ENCODE measurements around the gene CAPN3. TPM values are rescaled to one million over a fixed set of nuclear protein-coding genes. Genes with fewer than 3 reads are reported as not detected.

CAPN3 gene
- total RNA-seq, 1 donor from 2014 or later: 1.8 TPM

DNA sequence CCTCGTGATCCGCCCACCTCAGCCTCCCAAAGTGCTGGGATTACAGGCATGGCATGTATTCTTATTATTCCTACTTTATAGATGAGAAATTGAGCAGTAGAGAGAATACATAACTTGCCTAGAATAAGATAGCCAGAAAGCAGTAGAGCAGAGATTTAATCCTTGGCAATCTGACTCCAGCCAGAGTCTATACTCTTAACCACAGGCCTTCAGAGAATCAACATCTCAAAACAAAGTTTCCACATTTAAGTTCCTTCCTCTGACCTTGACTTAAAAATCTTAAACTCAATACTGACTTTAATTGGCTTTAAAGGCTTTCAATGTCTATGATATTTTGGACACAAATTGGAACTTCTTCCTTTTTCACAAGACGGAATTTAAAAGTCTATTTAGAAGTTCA is 94.5 kb downstream of the CAPN3 start:
- no peak for DNase-seq (ENCODE audit: low spot score)
- Mint-ChIP-seq H3K27ac (no peak overlapping the region), H3K4me3 (ENCODE audit: low read depth) (no peak overlapping the region), H3K27me3 (ENCODE audit: low read depth) (no peaks in the 10 kb centered on the region), H3K4me1 (ENCODE audit: low read depth) (peaks cover 2% of the 10 kb centered on the region), H3K9me3 (no peaks in the 10 kb centered on the region), H3K36me3 (ENCODE audit: low read depth) (peaks cover 35% of the 10 kb centered on the region)
- intact Hi-C loops (cut with micrococcal nuclease): no loop called here

DNA sequence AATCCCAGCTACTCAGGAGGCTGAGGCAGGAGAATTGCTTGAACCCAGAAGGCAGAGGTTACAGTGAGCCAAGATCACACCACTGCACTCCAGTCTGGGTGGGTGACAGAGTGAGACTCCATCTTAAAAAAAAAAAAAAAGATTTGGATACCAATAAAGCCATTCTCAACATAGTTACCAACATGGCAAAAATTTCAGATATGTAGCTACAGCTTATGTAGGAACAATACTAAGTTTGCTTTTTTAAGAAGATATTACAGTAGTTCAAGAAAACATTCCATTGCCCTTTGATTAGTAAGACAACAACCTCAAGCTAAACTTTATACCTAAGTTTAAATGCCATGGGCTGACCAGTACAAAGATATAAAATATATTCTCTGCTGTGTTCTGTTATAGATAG is 97.2 kb downstream of the CAPN3 start:
- H3K27ac Mint-ChIP-seq: no peak overlapping the region
- DNase-seq (ENCODE audit: low spot score): no peak
- H3K4me1 Mint-ChIP-seq (ENCODE audit: low read depth): peaks cover 5% of the 10 kb centered on the region
- H3K4me3 Mint-ChIP-seq (ENCODE audit: low read depth): no peak overlapping the region
- H3K36me3 Mint-ChIP-seq (ENCODE audit: low read depth): peaks cover 11% of the 10 kb centered on the region
- no peaks in the 10 kb centered on the region for H3K9me3 Mint-ChIP-seq
- no peaks in the 10 kb centered on the region for H3K27me3 Mint-ChIP-seq (ENCODE audit: low read depth)
- intact Hi-C loops (cut with micrococcal nuclease): no loop called here

DNA sequence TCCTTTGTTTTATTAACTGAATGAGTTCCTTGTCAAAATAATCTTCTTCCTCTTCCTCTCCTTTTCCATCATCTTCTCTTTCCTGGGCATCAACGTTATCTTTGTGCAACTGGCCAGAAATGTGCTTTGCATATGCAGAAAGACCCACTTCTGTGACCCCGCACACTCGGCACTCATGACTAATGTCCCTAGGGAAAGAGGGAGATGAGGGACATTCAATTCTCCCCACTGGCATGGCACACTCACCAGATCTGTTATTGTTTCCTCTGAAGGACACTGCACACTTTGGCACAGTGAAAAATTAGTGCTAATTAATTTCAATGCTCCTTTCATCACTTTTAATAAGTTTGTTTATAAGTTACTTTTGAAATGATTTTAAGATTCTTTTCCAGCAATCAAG is 97.7 kb downstream of the CAPN3 start:
- no peaks in the 10 kb centered on the region for H3K9me3 Mint-ChIP-seq
- H3K4me1 Mint-ChIP-seq (ENCODE audit: low read depth): peaks cover 5% of the 10 kb centered on the region
- H3K36me3 Mint-ChIP-seq (ENCODE audit: low read depth): peaks cover 8% of the 10 kb centered on the region
- intact Hi-C loops (cut with micrococcal nuclease): no loop called here
- no peaks in the 10 kb centered on the region for H3K27me3 Mint-ChIP-seq (ENCODE audit: low read depth)
- DNase-seq (ENCODE audit: low spot score): no peak
- H3K27ac Mint-ChIP-seq: peak overlapping the region; percentile 11
- no peak overlapping the region for H3K4me3 Mint-ChIP-seq (ENCODE audit: low read depth)

DNA sequence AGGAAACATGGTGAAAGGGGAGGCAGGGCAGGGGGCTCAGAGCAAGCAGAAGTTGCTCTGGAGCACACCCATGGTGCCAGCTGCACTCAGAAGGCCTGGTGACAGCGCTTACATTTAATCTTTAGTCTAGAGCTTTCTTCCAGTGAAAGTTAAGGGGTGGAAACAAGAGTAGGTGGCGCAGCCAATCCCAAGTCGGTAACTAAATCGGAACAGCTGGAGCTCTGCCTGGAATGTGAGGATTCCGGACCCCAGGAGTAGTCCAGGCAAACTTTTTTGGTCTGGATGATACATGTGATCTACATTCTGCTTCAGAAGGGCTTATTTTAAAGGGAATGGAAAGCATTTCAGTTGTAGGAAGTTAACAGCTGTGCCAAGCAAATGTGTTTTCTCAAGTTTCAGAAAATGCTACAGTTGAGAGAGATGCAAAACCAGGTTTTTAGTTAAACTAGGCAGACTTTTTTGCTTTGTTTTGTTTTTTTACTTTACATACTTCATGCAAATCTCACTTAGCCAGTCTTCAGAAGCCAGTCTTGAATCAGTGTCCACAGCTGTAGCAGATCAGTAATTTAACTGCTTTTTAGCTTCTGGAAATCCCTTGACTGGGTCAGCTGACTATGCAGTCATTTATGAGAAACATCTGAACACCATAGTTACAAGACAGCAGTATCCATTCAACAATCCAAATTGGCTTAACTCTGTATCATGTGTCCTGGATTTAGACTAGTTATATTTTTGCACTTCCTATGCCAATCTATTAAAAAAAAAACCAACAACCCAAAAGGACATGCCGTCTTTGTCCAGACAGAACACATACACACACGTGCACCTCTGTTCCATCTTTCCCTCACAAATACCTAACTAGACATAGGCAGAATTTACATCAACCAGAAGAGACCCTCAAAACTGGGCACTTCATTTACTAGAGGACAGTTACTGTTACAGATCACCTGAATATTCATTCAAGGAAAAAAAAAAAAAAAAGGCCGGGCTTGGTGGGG is 98.4 kb downstream of the CAPN3 start:
- H3K27ac Mint-ChIP-seq: peak overlapping the region; percentile 16
- peaks cover 5% of the 10 kb centered on the region for H3K4me1 Mint-ChIP-seq (ENCODE audit: low read depth)
- H3K4me3 Mint-ChIP-seq (ENCODE audit: low read depth): no peak overlapping the region
- intact Hi-C loops (cut with micrococcal nuclease): no loop called here
- H3K36me3 Mint-ChIP-seq (ENCODE audit: low read depth): peaks cover 8% of the 10 kb centered on the region
- no peaks in the 10 kb centered on the region for H3K27me3 Mint-ChIP-seq (ENCODE audit: low read depth)
- no peaks in the 10 kb centered on the region for H3K9me3 Mint-ChIP-seq
- no peak for DNase-seq (ENCODE audit: low spot score)

DNA sequence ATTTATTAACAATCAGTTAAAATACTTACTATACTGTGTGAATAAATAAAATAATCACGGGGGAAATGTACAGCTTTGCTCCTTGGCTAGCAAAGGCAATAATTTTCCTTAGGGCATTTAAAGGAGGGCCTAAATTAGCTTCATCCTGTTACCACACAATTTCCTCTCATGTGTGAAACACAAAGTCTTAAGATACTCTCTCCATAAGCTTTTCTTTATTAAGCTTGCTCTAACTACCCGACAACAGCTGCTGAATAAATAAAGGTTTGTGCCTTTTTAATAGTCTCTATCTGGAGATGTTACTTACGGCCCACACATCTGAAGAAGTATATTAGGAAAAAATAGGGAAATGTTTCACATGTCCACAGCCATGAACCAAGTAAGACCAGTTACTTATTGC is 102.0 kb downstream of the CAPN3 start:
- H3K27me3 Mint-ChIP-seq (ENCODE audit: low read depth): no peaks in the 10 kb centered on the region
- no peaks in the 10 kb centered on the region for H3K9me3 Mint-ChIP-seq
- no peak overlapping the region for H3K27ac Mint-ChIP-seq
- peaks cover 5% of the 10 kb centered on the region for H3K4me1 Mint-ChIP-seq (ENCODE audit: low read depth)
- H3K4me3 Mint-ChIP-seq (ENCODE audit: low read depth): no peak overlapping the region
- H3K36me3 Mint-ChIP-seq (ENCODE audit: low read depth): peaks cover 21% of the 10 kb centered on the region
- intact Hi-C loops (cut with micrococcal nuclease): no loop called here
- no peak for DNase-seq (ENCODE audit: low spot score)

Other genes starting within 250 kb of the CAPN3 start
- not detected in 2 replicates for gene PLA2G4F, start 202.9 kb upstream of the CAPN3 start, total RNA-seq
- gene VPS39, start 151.2 kb upstream of the CAPN3 start, total RNA-seq: 67.7 and 70.6 TPM in 2 replicates
- gene GANC, start 86.3 kb upstream of the CAPN3 start, total RNA-seq: 19.5 and 22.4 TPM in 2 replicates
- gene TMEM87A, start 86.1 kb upstream of the CAPN3 start, total RNA-seq: 34.1 and 34.8 TPM in 2 replicates
- gene ZNF106, start 131.6 kb downstream of the CAPN3 start, total RNA-seq: 64.1 and 65.8 TPM in 2 replicates
- gene SNAP23, start 136.1 kb downstream of the CAPN3 start, total RNA-seq: 78.0 and 78.9 TPM in 2 replicates
- gene LRRC57, start 189.3 kb downstream of the CAPN3 start, total RNA-seq: 21.0 and 22.5 TPM in 2 replicates
- 42.9 and 45.5 TPM in 2 replicates for gene HAUS2, start 189.3 kb downstream of the CAPN3 start, total RNA-seq
- gene STARD9, start 216.1 kb downstream of the CAPN3 start, total RNA-seq: 10.0 and 11.9 TPM in 2 replicates

Measured in activated T-helper 2 cell treated with anti-CD3 and anti-CD28 coated beads, Interferon-gamma antibody, Interleukin-2, Interleukin-4, amounts not matched to agents 10 μg/mL and 5 μg/mL and 100 μg/mL, durations not matched to agents 14 hours and 24 hours and 36 hours (primary cell).